PC-9 (cell line): Measurements from ENCODE around the gene DSG4.

Experiments used
- EZH2 ChIP-seq: fragments of 200-600 bp; sonication (generic); IDR thresholded peaks from 2 replicates; pipeline ENCODE4 v1.8.0; 2017; ENCODE audit warnings: antibody characterized with exemption, low read depth
- TF ChIP-seq, protein P1 (sequence below): fragments of 200-600 bp; sonication (generic); conservative IDR thresholded peaks from 2 replicates; pipeline ENCODE4 v1.6.1; 2017; ENCODE audit warnings: mixed run types, antibody characterized with exemption, mild to moderate bottlenecking, moderate library complexity

DNA sequence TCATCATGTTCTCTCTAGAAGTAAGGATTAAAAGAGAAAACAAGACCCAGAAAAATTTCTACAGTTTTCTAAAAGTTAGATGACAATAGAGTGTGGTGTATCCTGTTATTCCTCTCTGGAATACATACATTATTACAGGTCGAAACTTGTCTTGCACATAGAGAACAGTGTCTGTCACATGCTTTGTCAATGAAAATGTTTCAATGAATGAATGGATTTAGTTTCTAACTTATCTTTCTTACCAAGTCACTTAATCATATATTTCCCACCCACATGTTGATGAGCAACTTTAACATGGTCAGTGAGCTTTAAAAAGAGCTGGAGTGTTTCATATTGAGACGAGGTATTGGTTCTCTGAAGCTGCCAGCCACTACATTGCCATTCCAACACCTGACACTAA lies 4.3 kb downstream of the DSG4 start:
- TF ChIP-seq, protein P1, sequence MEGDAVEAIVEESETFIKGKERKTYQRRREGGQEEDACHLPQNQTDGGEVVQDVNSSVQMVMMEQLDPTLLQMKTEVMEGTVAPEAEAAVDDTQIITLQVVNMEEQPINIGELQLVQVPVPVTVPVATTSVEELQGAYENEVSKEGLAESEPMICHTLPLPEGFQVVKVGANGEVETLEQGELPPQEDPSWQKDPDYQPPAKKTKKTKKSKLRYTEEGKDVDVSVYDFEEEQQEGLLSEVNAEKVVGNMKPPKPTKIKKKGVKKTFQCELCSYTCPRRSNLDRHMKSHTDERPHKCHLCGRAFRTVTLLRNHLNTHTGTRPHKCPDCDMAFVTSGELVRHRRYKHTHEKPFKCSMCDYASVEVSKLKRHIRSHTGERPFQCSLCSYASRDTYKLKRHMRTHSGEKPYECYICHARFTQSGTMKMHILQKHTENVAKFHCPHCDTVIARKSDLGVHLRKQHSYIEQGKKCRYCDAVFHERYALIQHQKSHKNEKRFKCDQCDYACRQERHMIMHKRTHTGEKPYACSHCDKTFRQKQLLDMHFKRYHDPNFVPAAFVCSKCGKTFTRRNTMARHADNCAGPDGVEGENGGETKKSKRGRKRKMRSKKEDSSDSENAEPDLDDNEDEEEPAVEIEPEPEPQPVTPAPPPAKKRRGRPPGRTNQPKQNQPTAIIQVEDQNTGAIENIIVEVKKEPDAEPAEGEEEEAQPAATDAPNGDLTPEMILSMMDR, result no peak
- no peak for TF ChIP-seq EZH2
